NB4 (cell line): Measurements from ENCODE around the gene PODN.
A peak's percentile ranks its signal among the peaks of the same experiment; 100 is the strongest.

Source experiments
- DNase-seq: peaks from one replicate; pipeline ENCODE4 v3.0.0; 2010; ENCODE audit warnings: low read depth
- H3K4me3 ChIP-seq: one replicate; pipeline ENCODE4 v1.5.1; 2011; ENCODE audit warnings: mild to moderate bottlenecking, low read depth, low read length, moderate library complexity
- MAX ChIP-seq: IDR thresholded peaks from 2 replicates; pipeline ENCODE4 v1.6.1; 2011; ENCODE audit warnings: low read depth, low read length
- MYC ChIP-seq: IDR thresholded peaks from 2 replicates; pipeline ENCODE4 v1.6.1; 2011; ENCODE audit warnings: low read depth, low read length
- POLR2A ChIP-seq: IDR thresholded peaks from 2 replicates; pipeline ENCODE4 v1.6.1; 2011; ENCODE audit warnings: mild to moderate bottlenecking; ENCODE audit not compliant: insufficient read length; ENCODE audit errors: extremely low read depth
- TF ChIP-seq, protein P1 (sequence below): IDR thresholded peaks from one replicate; pipeline ENCODE4 v1.5.1; 2012; ENCODE audit warnings: low read depth, low read length

The PODN gene

GRCh38 chr1:53107090-53107489 lies 45.1 kb downstream of the PODN start:
- H3K4me3 ChIP-seq = no peak overlapping the region
- no peak for DNase-seq
- no peak for TF ChIP-seq POLR2A
- no peak for TF ChIP-seq MAX
- no peak for TF ChIP-seq MYC
- TF ChIP-seq, protein P1, sequence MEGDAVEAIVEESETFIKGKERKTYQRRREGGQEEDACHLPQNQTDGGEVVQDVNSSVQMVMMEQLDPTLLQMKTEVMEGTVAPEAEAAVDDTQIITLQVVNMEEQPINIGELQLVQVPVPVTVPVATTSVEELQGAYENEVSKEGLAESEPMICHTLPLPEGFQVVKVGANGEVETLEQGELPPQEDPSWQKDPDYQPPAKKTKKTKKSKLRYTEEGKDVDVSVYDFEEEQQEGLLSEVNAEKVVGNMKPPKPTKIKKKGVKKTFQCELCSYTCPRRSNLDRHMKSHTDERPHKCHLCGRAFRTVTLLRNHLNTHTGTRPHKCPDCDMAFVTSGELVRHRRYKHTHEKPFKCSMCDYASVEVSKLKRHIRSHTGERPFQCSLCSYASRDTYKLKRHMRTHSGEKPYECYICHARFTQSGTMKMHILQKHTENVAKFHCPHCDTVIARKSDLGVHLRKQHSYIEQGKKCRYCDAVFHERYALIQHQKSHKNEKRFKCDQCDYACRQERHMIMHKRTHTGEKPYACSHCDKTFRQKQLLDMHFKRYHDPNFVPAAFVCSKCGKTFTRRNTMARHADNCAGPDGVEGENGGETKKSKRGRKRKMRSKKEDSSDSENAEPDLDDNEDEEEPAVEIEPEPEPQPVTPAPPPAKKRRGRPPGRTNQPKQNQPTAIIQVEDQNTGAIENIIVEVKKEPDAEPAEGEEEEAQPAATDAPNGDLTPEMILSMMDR = no peak

DNA sequence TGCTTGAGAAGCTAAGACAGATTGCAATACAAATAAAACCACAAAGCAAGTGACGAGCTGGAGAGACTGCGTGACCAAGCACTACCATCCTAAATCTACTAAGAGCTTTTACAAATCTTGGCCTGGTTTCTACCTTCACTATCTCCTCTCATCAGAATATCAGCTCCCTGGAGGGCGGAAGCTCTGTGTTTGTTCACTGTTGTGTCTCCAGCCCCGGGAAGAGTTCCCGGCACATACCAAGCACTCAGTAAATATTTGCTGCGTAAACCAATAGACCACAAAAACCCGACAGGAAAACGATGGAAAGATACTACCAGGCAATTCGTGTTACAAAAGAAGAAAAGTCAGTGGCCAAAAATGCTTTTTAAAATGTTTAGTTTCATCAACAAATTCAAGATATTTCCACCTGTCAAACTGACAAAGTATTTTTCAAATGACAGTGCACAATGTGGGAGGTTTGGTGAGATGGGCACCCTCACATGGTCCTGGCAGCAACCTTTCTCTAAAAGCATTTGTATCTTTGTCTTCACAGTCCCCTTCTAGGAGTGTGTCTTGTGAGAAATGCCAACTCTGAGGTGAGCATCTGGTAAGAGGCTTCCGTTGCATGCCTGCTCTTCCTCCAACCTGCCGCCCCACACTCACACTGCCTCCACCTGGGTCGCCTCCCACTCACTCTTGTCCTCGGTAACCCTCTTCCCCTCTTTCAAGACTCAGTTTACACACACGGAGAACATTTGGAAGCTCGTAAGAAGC lies 45.7 kb downstream of the PODN start:
- TF ChIP-seq, protein P1 = no peak
- no peak for TF ChIP-seq MAX
- TF ChIP-seq POLR2A = no peak
- TF ChIP-seq MYC = no peak
- H3K4me3 ChIP-seq = no peak overlapping the region
- no peak for DNase-seq

DNA sequence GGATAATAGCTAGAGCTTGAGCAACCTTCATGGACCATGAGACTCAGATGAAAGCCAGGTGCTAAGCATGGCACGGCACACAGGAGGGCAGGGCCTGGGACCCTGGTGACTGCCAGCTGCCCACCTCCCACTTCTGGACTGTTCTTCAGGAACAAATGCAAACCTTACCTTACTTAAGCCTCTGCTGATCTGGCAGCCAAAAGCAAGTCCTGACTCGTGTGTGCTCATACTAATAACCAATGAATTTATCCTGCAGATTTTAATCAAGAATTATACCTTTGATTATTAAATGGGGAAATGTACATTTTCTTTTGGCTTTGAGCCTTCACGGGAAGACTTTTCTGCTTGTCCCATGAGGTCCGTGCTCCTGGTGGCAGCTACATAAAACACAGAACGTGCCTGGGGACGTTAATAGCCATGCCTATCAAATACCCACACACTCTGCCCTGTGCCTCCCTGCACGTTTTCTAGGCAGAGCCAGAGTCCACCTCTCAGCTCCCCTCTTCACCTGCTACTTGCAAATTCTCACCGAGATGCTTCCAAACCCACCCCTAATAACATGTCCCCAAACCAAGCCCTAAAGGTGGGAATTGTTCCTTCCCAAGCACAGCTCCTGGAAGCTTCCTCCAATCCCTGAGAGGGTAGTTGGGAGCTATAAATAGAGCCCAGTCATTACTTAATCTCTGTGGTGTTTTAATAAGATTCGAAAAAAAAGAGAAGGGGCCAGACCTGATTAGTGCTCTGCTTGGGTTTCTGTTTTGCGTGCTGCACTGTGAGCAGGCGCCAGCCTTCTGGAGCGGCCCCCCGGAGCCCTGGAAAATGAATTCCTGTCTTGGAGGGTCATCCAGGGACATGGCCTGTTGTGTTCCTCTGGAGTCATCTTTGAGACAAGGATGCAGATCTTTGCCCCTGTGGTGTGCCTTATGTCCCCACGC lies 46.9 kb downstream of the PODN start:
- no peak for DNase-seq

GRCh38 chr1:53110370-53111072 lies 48.5 kb downstream of the PODN start:
- TF ChIP-seq POLR2A = no peak
- peak; percentile 67 for TF ChIP-seq MYC
- peak; percentile 92 for TF ChIP-seq MAX
- no peak overlapping the region for H3K4me3 ChIP-seq
- peak; percentile 71 for DNase-seq

More for the DNA sequence above, 46.9 kb downstream of the PODN start:
- H3K4me3 ChIP-seq = no peak overlapping the region
- TF ChIP-seq MAX = no peak
- TF ChIP-seq, protein P1 = no peak
- no peak for TF ChIP-seq MYC
- no peak for TF ChIP-seq POLR2A

GRCh38 chr1:53111073-53111556 lies 49.1 kb downstream of the PODN start:
- H3K4me3 ChIP-seq = no peak overlapping the region
- peak; percentile 12 for DNase-seq
- no peak for TF ChIP-seq POLR2A
- TF ChIP-seq, protein P1 = no peak
- TF ChIP-seq MYC = no peak
- TF ChIP-seq MAX = peak; percentile 11; the same call in 1 of the 2 replicates
